Measurements from ENCODE around the gene MAD2L2.

MAD2L2 gene

DNA sequence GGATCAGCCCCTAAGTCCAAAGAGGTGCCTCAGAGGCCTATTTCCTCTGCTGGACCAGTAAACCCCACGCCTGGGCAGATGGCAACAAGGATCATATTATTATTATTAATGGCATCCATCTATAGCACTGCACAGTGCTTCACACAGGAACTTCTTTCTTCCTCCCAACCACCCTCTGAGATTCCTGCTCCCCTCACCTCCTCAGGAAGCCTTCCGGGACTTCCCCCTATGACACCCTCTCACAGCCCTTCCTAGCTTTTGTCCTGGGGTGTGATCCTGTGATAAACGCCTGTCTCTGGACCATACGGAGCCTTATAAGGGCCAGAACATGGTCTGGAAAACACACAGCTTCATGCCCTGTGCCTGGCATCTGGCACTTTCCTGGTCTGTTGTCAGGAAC, 29.9 kb downstream of the MAD2L2 start:
- no peak for DNase-seq

- peak; percentile 46 for DNase-seq
Observed at GRCh38 chr1:11650331-11650991, 30.5 kb downstream of the MAD2L2 start.

DNA sequence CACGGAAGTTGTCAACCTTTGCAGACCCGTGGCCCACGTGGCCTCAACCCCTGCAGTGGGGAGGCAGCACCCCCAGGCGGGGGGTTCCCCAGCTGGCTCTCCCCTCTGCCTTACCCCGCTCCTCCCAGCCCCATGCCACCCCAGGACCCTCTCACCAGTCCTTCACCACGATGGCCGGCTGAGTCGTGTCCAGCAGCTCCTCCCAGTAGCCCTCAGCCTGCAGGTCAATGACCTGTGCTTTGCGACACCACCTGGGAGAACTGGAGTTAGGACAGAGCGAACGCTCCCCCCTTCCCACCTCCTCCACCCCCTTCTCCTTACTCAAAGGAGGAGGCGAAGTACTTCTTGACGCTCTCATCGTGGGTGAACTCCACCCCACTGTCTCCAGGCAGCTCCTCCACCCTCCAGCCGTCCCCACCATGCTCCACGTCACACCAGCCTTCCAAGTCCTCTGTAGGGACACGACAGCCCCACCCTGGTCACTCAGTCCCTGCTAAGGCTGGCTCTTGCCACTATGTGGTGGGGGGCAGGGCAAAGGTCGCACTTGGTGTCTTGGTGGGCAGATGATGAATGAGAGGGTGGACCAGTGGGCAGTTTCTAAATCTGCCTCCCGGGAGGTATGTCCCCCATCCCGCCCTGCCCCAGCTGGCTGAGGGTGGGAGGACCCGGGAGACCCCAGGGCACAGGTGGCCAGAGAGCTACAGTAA, 31.2 kb downstream of the MAD2L2 start:
- DNase-seq, result no peak

DNA sequence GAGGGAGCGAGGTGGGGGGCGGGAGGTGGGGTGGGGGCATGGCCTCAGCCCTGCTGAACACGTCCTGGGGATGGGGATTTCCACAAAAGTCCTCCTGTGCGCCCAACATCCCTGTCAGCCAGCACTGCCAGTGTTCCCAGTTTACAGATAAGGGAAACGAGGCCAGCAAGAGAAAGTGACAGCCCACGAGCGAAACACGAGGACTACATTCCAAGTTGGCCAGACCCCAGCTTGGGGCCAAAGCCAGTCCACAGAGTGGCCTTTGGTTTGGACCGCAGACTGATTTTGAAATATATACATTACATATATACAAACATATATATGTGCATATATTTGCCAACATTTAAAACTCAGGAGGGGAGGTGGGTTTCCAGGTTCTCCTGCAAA, 31.7 kb downstream of the MAD2L2 start:
- no peak for DNase-seq

DNA sequence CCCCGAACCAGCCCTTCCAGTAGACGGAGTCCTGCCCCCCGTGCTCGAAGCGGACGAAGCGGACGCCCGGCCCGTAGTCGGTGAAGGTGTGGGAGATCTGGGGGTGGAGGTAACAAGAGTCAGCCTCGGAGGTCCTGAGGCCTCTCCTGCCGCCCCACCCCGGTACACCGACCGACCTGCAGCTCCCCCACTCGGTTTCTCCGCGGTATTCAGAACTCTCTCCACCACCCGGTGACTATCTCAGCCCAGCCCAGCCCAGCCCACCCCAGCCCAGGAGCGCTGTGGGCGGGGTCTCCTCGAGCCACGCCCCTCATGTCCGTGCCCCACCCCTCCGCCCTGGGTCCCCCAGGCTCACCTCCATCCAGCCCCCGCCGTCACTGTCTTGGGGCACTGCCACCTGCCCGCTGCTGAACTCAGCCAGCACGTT, 32.2 kb downstream of the MAD2L2 start:
- no peak for DNase-seq

GRCh38 chr1:11648039-11648438, 32.9 kb downstream of the MAD2L2 start:
- no peak for DNase-seq

DNA sequence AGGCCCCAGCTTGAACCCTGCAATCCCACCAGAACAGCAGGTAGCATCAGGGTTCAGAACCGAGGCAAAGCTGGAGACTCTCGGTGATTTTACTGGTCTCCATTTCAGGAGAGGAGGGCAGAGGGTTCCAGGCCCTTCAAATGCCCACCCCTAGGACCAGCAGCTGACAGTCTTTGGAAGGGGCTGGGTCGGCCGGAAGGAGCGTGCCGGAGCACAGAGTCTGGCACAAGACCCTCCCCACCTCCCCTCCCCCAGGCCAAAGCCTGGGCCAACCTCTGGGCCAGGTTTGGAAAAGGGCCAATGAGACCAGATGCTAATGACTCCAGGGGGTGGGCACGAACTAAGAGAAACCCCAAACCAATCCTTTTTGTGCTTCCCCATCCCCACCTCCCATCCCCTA, 33.6 kb downstream of the MAD2L2 start:
- DNase-seq, result no peak

- DNase-seq, result no peak
Observed at GRCh38 chr1:11646317-11646716, 34.6 kb downstream of the MAD2L2 start.

DNA sequence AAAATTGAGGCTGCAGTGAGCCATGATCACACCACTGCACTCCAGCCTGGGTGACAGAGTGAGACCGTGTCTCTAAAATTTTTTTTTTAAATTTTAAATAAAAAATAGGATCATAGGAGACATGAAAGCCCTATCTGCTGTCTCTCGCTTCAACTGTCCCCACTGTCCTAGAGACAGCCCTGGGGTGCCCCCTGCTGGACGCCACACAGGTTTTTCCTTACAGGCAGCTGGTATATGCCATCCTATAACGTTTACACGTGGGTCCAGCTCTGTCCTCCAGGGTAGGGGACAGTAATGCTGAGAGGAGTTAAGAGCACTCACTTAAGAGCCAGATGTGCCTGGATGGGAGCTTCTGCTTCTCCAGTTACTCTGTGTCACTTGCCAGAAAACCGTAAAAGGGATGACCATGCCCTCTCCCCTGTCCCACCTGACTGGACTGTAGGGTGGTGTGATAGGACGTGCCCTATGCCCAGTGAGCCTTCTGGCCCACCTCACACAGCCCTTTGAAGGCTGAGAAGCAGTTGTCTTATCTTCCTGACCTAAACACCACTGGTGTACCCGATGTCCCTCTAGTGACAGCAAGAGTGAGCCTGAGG, 35.2 kb downstream of the MAD2L2 start:
- peak; percentile 56 for DNase-seq

GRCh38 chr1:11645270-11645669, 35.7 kb downstream of the MAD2L2 start:
- DNase-seq, result no peak

DNA sequence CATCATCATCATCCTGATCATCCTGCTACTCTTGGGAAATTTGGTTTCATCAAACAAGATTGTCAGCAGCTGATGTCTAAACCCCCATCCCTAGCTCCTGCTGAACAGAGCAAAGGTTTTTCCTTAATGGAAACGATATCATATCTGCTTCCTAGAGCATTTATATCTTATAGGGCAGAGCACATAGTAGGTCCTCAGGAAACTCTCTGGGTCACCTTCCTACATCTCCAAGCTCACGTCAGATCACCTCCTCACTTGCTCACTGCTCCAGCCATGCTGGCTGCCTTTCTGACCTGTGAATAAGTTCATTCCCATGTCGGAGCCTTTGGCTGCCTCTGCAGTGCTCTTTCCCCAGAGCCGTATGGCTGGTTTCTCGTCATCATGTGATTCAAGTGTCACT, 37.2 kb downstream of the MAD2L2 start:
- DNase-seq, result no peak

DNA sequence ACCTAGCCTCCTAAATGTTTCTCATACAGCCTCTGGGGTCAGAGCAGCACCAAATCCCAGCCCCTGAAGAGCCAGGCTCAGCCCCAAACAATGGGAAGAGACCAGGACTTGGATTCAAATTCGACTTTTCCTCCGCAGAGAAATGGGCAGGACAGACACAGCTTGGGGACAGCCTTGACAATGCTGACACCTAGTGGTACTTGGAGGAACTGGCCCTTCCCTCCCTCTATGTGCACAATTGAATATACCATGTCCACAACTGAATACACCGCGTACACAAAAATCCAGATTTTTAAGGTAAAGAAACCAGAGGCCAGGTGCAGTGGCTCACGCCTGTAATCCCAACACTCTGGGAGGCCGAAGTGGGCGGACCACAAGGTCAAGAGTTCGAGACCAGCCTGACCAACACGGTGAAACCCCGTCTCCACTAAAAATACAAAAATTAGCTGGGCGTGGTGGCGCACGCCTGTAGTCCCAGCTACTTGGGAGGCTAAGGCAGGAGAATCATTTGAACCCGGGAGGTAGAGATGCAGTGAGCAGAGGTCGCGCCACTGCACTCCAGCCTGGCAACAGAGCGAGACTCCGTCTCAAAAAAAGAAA, 38.4 kb downstream of the MAD2L2 start:
- DNase-seq, result peak; percentile 23

DNA sequence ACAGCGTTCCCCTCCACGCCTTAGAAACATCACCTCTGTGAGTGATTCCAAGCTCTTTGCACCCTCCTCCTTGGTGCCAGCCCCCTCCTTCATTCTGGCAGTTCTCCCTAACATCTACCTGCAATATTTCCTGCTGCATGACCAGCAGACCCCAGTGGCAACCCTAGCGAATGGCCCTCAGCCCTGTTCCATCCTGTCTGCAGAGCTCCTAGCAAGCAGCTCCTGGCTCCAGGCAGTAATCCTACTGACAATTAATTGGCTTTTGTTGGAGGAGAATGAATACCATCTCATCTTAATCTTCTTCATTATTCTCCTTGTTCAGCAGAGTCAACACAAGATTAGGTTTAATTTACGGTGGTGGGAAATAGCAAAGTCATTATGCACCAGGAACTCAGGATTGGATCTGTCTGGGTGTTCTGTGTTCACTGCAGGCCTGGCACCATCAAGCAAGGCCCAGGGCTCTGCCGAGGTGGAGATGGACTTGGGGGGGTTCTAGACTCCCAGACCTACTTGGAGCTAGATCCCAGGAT, 39.1 kb downstream of the MAD2L2 start:
- no peak for DNase-seq

DNA sequence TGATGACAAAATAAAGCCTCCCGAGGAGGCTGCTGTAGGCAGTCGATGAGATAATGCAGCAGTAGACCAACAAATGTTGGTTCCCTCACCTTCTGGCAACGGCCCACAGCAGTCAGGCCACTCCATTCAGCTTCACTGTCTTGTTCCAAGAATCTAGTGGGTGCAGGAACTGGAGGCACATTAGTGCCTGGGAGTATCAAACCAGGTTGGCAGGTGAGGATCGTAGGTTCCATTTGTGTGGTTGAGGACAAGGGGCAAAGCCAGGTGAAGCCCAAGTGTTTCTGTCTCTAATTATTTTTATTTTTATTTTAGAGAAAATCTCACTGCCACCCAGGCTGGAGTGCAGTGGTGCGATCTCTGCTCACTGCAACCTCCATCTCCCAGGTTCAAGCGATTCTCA, 40.0 kb downstream of the MAD2L2 start:
- no peak for DNase-seq

DNA sequence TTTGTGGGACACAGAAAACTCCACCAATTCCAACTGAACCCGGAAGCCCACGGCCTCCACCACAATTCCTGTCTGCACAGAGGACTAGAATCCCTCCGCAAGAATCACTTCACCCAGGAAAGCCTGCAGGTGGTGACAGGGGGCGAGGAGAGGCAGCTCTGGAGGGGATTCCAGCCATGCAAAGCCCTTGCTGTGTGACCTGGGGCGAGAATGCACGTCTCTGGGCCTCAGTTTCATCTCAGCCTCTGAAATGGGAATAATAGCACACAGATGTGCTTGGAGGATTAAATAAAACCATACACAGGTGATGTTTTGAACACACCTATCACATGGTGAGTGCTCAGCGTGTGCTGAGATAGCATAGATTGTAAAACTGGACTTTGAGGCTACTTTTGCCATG, 40.8 kb downstream of the MAD2L2 start:
- no peak for DNase-seq

- DNase-seq, result no peak
Observed at GRCh38 chr1:11639372-11639771, 41.6 kb downstream of the MAD2L2 start.

DNA sequence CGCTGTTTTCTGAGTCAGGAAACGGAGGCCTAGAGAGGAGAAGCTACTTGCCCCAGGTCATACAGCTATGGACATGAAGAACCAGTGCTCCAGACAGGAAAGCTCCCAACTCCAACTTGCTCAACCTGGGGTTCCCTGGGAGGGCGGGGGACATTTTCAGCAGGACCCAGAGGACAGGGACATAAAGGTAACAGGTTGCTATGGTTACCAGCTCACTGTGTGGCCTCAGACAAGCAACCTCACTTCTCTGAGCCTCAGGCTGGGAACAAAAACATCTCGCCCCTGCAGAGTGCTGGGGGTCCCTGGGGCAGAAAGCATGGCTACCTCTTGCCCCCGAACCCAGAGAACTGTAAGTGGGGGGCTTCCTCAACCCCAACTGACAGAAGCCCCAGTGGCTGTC, 42.8 kb downstream of the MAD2L2 start:
- DNase-seq, result no peak

- no peak for DNase-seq
Observed at GRCh38 chr1:11634365-11635192, 46.4 kb downstream of the MAD2L2 start.

- DNase-seq, result no peak
Observed at GRCh38 chr1:11629184-11630016, 51.5 kb downstream of the MAD2L2 start.

GRCh38 chr1:11628767-11629166, 52.2 kb downstream of the MAD2L2 start:
- no peak for DNase-seq

DNA sequence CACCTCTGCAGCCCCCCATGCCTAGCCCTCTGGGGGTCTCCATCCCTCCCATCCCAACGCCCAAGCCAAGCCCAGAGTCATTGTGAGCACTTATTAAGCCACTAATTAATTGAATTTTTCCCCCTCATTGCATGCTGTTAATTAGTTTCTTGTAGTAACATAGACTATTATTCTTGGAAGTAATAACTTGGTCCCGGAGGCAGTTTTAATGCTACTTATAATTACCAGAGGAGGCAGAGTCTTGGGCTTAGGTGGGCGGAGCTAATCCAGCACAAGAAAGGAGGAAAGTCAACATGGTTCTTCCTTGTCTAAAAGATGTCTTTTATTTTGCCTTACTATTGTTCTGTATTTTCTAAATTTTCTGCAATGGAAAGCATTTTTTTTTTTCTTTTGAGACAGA, 54.4 kb downstream of the MAD2L2 start:
- no peak for DNase-seq
